GM20000 (cell line): ENCODE results near the gene IP6K3.

Source experiments
- DNase-seq: peaks from one replicate; pipeline ENCODE4 v3.0.0; 2012; ENCODE audit warnings: low spot score
- CTCF ChIP-seq: IDR thresholded peaks from 2 replicates; pipeline ENCODE4 v1.5.1; 2012; ENCODE audit warnings: mild to moderate bottlenecking, control low read depth; ENCODE audit errors: extremely low read depth, missing control alignments

Gene IP6K3

GRCh38 chr6:33691456-33692077 lies 55.1 kb downstream of the IP6K3 start:
- DNase-seq = no peak
- no peak for TF ChIP-seq CTCF

GRCh38 chr6:33690766-33691165 lies 55.9 kb downstream of the IP6K3 start:
- no peak for DNase-seq
- no peak for TF ChIP-seq CTCF

GRCh38 chr6:33689879-33690278 lies 56.8 kb downstream of the IP6K3 start:
- no peak for TF ChIP-seq CTCF

GRCh38 chr6:33689148-33689494 lies 57.6 kb downstream of the IP6K3 start:
- no peak for TF ChIP-seq CTCF
- no peak for DNase-seq

More at GRCh38 chr6:33689879-33690278, 56.8 kb downstream of the IP6K3 start:
- DNase-seq = no peak

- TF ChIP-seq CTCF = no peak
- no peak for DNase-seq
Measured at GRCh38 chr6:33688451-33689147, 58.1 kb downstream of the IP6K3 start.

- no peak for TF ChIP-seq CTCF
- no peak for DNase-seq
Measured at GRCh38 chr6:33688006-33688405, 58.7 kb downstream of the IP6K3 start.

- no peak for DNase-seq
- no peak for TF ChIP-seq CTCF
Measured at GRCh38 chr6:33686981-33687975, 59.4 kb downstream of the IP6K3 start.
